ENCODE measurements around the gene TK2. TPM values are rescaled to one million over a fixed set of nuclear protein-coding genes. Genes with fewer than 3 reads are reported as not detected.

TK2 gene
- polyA plus RNA-seq, 2 of the 4 experiments (the other 2 are of a cell fraction), result 13.9 to 29.5 TPM

GRCh38 chr16:66542396-66542795 is 7.5 kb downstream of the TK2 start:
- Histone ChIP-seq H3K4me1 (no peaks in the 10 kb centered on the region), H3K4me3 (no peak overlapping the region), H3K9me3 (no peaks in the 10 kb centered on the region), H3K27ac (no peak overlapping the region), H3K4me2 (no peak overlapping the region)
- FAIRE-seq (no peak), DNase-seq (ENCODE audit: low read depth in 1 of 2, low spot score in 1 of 2) (no peak), ATAC-seq (no peak)
- POLR2A ChIA-PET, result no interaction called here
- CTCF ChIA-PET, result interaction anchor here (0.6 to 0.9 kb wide), 2 partner anchors 15 to 726 kb away, joined by 3 to 4 read pairs; no protein-coding TSS in a partner anchor
- TF ChIP-seq POLR2A (IDR thresholded peaks at IDR 0.05; ENCODE audit: low read length), result no peak
- no peak for TF ChIP-seq HMGXB4 (CRISPR knock-in tag; IDR thresholded peaks at IDR 0.05; ENCODE audit: borderline replicate concordance)
- TF ChIP-seq JUN (IDR thresholded peaks at IDR 0.05), result no peak
- TF ChIP-seq RFX5 (IDR thresholded peaks at IDR 0.05), result no peak
- no peak for TF ChIP-seq EHF (CRISPR knock-in tag; IDR thresholded peaks at IDR 0.05)
- TF ChIP-seq BHLHE40 (IDR thresholded peaks at IDR 0.05; ENCODE audit: low read depth, low read length), result no peak
- TF ChIP-seq ESRRA (IDR thresholded peaks at IDR 0.05; ENCODE audit: borderline replicate concordance, low read length), result no peak
- TF ChIP-seq FOXS1 (CRISPR knock-in tag; IDR thresholded peaks at IDR 0.05), result no peak
- no peak for TF ChIP-seq CBX8 (IDR thresholded peaks at IDR 0.05)
- TF ChIP-seq ELK1 (IDR thresholded peaks at IDR 0.05; ENCODE audit: low read depth, low read length), result no peak
- no peak for TF ChIP-seq HEYL (CRISPR knock-in tag; IDR thresholded peaks at IDR 0.05)
- TF ChIP-seq CEBPB (IDR thresholded peaks at IDR 0.05), result no peak
- no peak for TF ChIP-seq KDM1A (IDR thresholded peaks at IDR 0.05; ENCODE audit: low read depth)
- TF ChIP-seq NPAS2 (CRISPR knock-in tag; IDR thresholded peaks at IDR 0.05; ENCODE audit: borderline replicate concordance), result no peak
- no peak for TF ChIP-seq FOSL2 (IDR thresholded peaks at IDR 0.05)
- TF ChIP-seq FOSL2 (CRISPR knock-in tag; IDR thresholded peaks at IDR 0.05), result no peak
- no peak for TF ChIP-seq MAX (IDR thresholded peaks at IDR 0.05)
- 89% methylated on average over 3 of the region's 3 CpGs for WGBS (ENCODE audit: missing lambda C conversion rate)

- no peak overlapping the region for H3K4me3 ChIP-seq
- WGBS (ENCODE audit: missing lambda C conversion rate), result 95% methylated on average over 18 of the region's 18 CpGs
- H3K9me3 ChIP-seq, result no peaks in the 10 kb centered on the region
- DNase-seq (ENCODE audit: low read depth in 1 of 2, low spot score in 1 of 2) (no peak), FAIRE-seq (no peak), ATAC-seq (no peak)
- H3K4me1 ChIP-seq, result no peaks in the 10 kb centered on the region
- no peak overlapping the region for H3K4me2 ChIP-seq
- H3K27ac ChIP-seq, result no peak overlapping the region
- no peak for TF ChIP-seq USF2 (IDR thresholded peaks at IDR 0.05)
- no peak for TF ChIP-seq ZFP36 (IDR thresholded peaks at IDR 0.05; ENCODE audit: borderline replicate concordance, partially characterized antibody)
- no peak for TF ChIP-seq CHD2 (IDR thresholded peaks at IDR 0.05; ENCODE audit: low read length, partially characterized antibody)
- no peak for TF ChIP-seq HOXB13 (CRISPR knock-in tag; IDR thresholded peaks at IDR 0.05; ENCODE audit: low read depth)
- TF ChIP-seq MAFK (IDR thresholded peaks at IDR 0.05; ENCODE audit: partially characterized antibody), result no peak
- TF ChIP-seq MAZ (IDR thresholded peaks at IDR 0.05; ENCODE audit: borderline replicate concordance, low read depth, low read length), result no peak
- no peak for TF ChIP-seq RNF2 (IDR thresholded peaks at IDR 0.05; ENCODE audit: borderline replicate concordance, low read depth)
- no peak for TF ChIP-seq ZC3H11A (IDR thresholded peaks at IDR 0.05)
- TF ChIP-seq FOSB (CRISPR knock-in tag; IDR thresholded peaks at IDR 0.05), result no peak
- no peak for TF ChIP-seq RFX5 (IDR thresholded peaks at IDR 0.05)
- no peak for TF ChIP-seq NFE2L2 (conservative IDR thresholded peaks at IDR 0.05; ENCODE audit: low read length)
- TF ChIP-seq CTCF (IDR thresholded peaks at IDR 0.05), result no peak
- no peak for TF ChIP-seq REST (IDR thresholded peaks at IDR 0.05)
- POLR2A ChIA-PET, result no interaction called here
- CTCF ChIA-PET, result interaction anchor here (0.6 to 0.9 kb wide), 2 partner anchors 14 to 726 kb away, joined by 3 to 4 read pairs; no protein-coding TSS in a partner anchor
These were observed 8.2 kb downstream of the TK2 start for GRCh38 chr16:66541388-66542355.
